Measurements from ENCODE around the gene TNNC2.

Gene TNNC2

DNA sequence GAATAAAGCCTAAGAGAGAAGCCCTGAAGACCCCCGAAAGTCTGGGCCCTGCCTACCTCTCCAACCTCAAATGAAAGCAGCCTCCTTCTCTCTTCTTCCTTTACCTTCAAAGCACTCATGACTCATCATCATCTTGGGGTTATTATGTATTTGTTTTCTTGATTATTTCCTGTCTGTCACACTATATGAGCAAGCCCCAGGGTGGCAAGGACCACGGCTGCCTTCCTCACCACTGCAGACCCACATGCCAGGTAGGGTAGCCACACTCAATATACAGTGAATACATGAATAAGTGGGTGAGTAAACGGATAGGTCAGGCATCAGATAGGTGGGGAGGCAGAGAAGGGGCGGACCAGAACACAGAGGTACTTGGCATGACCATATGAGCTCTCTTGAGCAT, 44.2 kb downstream of the TNNC2 start:
- no peak for DNase-seq (ENCODE audit: low read depth, low spot score)

DNA sequence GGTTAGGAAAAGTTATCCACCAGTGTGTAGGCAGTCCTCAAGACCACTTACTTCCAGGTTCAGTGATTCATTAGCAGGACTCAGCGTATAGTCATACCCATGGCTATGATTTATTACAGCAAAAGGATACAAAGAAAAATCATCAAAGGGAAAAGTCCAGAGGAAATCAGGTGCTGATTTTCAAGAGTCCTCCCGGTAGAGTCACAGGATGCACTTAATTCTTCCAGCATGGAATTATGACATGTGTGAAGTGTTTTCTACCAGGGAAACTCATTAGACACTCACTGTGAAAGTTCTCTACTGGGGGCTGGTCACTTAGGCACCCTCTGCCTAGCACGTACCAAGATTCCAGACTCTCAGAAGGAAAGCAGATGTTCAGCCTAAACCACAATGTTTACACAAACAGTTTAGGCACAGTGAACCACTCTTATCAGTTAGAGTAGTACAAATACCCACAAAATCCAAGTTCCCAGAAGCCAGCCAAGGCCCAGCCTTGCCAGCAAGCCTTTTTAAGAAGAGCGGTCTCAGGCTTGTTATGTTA, 45.7 kb downstream of the TNNC2 start:
- no peak for DNase-seq (ENCODE audit: low read depth, low spot score)

- no peak for DNase-seq (ENCODE audit: low read depth, low spot score)
Observed at GRCh38 chr20:45780159-45780558, 47.0 kb downstream of the TNNC2 start.

GRCh38 chr20:45779011-45779915, 47.8 kb downstream of the TNNC2 start:
- DNase-seq (ENCODE audit: low read depth, low spot score) = peak; percentile 67

DNA sequence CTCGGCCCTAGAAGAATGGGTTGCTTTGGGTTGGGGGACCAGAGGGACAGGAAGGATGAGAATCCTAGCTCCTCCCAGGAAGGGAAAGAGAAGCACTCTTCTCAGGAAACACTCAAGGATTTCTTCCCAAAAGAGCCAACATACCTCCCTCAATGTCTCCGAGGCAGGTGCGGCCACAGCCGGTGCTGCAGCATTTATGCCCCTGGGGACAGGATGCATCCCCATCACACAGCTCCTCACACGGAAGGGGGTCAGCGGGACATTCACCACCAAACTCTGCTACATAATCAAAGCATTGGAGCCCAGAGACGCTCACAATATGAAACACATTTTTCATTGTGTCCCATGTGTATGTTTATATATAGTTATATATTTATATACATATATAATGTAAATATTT, 50.2 kb downstream of the TNNC2 start:
- no peak for DNase-seq (ENCODE audit: low read depth, low spot score)

DNA sequence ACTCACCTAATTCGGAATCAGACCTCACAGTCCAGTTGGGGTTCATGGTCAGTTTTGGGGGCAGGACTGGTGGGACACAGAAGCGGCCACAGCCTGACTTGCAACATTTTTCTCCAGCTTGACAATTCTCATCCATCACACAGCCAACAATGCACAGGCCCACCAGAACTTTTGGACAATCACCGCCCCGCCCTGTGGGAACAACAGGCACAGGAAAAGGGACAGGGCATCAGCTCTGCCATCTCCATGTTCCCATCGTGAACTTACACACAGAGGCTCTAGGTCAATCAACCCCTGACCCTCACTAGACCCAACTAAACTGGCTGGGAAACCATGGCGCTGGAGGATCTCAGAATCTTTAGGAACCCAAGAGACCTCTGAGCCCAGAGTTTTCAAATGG, 51.7 kb downstream of the TNNC2 start:
- DNase-seq (ENCODE audit: low read depth, low spot score) = no peak

DNA sequence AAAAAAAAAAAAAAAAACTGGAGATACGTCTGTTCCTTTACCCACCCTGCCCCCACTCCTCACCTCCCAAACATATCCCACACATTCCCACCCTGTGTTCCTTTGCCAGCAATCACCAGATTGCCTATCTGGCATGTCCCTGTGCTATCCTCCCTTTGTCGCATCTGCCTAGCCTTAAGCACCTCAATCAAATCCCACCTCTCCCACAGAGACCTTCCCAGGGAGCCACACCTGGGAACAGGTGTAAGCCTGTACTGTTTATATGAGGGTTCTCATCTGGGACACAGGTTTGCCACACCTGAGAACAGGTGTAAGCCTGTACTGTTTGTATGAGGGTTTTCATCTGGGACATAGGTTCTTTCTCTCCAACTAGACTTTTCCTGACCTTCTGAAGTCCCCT, 52.2 kb downstream of the TNNC2 start:
- no peak for DNase-seq (ENCODE audit: low read depth, low spot score)
